ENCODE results near the gene WDR41. TPM values are rescaled to one million over a fixed set of nuclear protein-coding genes. Genes with fewer than 3 reads are reported as not detected.

The WDR41 gene
- total RNA-seq, 1 experiment from 2014 or later: 54.1 TPM

- TF ChIP-seq REST (IDR thresholded peaks at IDR 0.05; ENCODE audit: low read depth) (no peak), SIN3A (IDR thresholded peaks at IDR 0.05; ENCODE audit: low read depth) (no peak), SP1 (IDR thresholded peaks at IDR 0.05; ENCODE audit: low read depth) (no peak), CEBPB (IDR thresholded peaks at IDR 0.05; ENCODE audit: low read depth) (no peak), ZFX (IDR thresholded peaks at IDR 0.05) (no peak), RAD21 (IDR thresholded peaks at IDR 0.05; ENCODE audit: low read depth) (no peak)
Observed at GRCh38 chr5:77438071-77438470, 54.0 kb downstream of the WDR41 start (continued).

DNA sequence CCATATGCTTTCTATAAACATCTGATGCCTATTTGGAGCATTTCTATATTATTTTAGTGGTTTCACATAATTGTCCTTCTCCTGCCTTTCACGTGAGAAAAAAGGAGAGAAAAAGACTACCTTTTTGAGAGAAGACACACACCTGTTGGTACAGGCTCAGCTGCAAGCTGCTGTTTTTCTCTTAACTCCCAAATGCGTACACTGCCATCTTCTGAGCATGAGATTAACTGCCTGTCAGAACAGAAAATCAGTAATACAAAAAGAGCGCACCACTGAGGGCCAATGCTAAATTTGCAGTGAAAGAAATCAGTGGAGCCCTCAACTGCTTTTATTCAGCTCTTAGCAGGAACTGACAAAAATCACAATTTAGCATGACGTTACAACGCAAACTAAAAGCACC lies 54.9 kb downstream of the WDR41 start:
- ATAC-seq (no peak), DNase-seq (ENCODE audit: low read depth, low spot score) (peak; percentile 1)
- Histone ChIP-seq H3K4me3 (replicated peaks in 1 of 2; ENCODE audit: low read depth in 1 of 2, low read length in 2 of 2) (no peak overlapping the region), H3K4me1 (ENCODE audit: control insufficient read depth in 1 of 2, insufficient read depth in 2 of 2, low read length in 2 of 2) (no peaks in the 10 kb centered on the region), H4K20me1 (ENCODE audit: insufficient read depth) (no peaks in the 10 kb centered on the region), H3K9me3 (ENCODE audit: control insufficient read depth in 1 of 2, insufficient read depth in 1 of 2, low read depth in 1 of 2, low read length in 2 of 2) (no peaks in the 10 kb centered on the region), H3K36me3 (ENCODE audit: control insufficient read depth in 1 of 2, insufficient read depth in 2 of 2, low read length in 2 of 2) (peaks cover 3 to 9% of the 10 kb centered on the region in 2 experiments; a peak in 2 of 4 replicates), H2AFZ (ENCODE audit: low read depth, low read length, poor library complexity, severe bottlenecking) (no peak overlapping the region), H3K79me2 (ENCODE audit: insufficient read depth, low read length) (no peaks in the 10 kb centered on the region), H3K27me3 (ENCODE audit: insufficient read depth, low read length) (no peaks in the 10 kb centered on the region), H3K4me2 (ENCODE audit: low read length) (no peak overlapping the region), H3K27ac (ENCODE audit: low read depth, low read length) (no peak overlapping the region), H3K9me2 (ENCODE audit: insufficient read depth) (no peaks in the 10 kb centered on the region), H3K9ac (ENCODE audit: low read length) (no peak overlapping the region)
- ChIA-PET POLR2A (no interaction called here), CTCF (interaction anchor here (0.8 to 1.1 kb wide), 3 partner anchors 28 to 379 kb away, joined by 3 read pairs; no protein-coding TSS in a partner anchor), RAD21 (ENCODE audit: low non-redundant PET in 1 of 2, low total read pairs in 2 of 2, uncharacterized antibody in 2 of 2, unreplicated experiment in 2 of 2) (no interaction called here)
- intact Hi-C loops (cut with micrococcal nuclease): loop anchor here (10.0 kb wide), 1 partner anchor 292 kb away; no protein-coding TSS in a partner anchor
- BruUV-seq (replicated peaks): no TSS peak
- no peak for TF ChIP-seq EGR1 (IDR thresholded peaks at IDR 0.05; ENCODE audit: low read depth)
- peak; percentile 37 for TF ChIP-seq RAD21 (IDR thresholded peaks at IDR 0.05; ENCODE audit: low read depth)
- peak in 2 of 3 experiments; percentile 27 to 32; a peak in 2 of 6 replicates for TF ChIP-seq CTCF (IDR thresholded peaks at IDR 0.05 in 2 of 3, conservative IDR thresholded peaks at IDR 0.05 in 1 of 3; ENCODE audit: borderline replicate concordance in 1 of 3, insufficient read depth in 1 of 3, low read depth in 2 of 3, low read length in 2 of 3)
- no peak for TF ChIP-seq EZH2 (IDR thresholded peaks at IDR 0.05)
- TF ChIP-seq JUND (IDR thresholded peaks at IDR 0.05): no peak
- TF ChIP-seq POLR2AphosphoS5 (IDR thresholded peaks at IDR 0.05; ENCODE audit: low read depth, low read length): no peak
- TF ChIP-seq FOSL1 (IDR thresholded peaks at IDR 0.05; ENCODE audit: low read depth): no peak

Data from HCT116 (cell line).